NB4 (cell line): ENCODE data around the gene DIAPH3.

ENCODE experiments used
- MYC ChIP-seq: IDR thresholded peaks from 2 replicates; pipeline ENCODE4 v1.6.1; 2011; ENCODE audit warnings: low read depth, low read length
- POLR2A ChIP-seq: IDR thresholded peaks from 2 replicates; pipeline ENCODE4 v1.6.1; 2011; ENCODE audit warnings: mild to moderate bottlenecking; ENCODE audit not compliant: insufficient read length; ENCODE audit errors: extremely low read depth
- TF ChIP-seq, protein P1 (sequence below): IDR thresholded peaks from one replicate; pipeline ENCODE4 v1.5.1; 2012; ENCODE audit warnings: low read depth, low read length

DNA sequence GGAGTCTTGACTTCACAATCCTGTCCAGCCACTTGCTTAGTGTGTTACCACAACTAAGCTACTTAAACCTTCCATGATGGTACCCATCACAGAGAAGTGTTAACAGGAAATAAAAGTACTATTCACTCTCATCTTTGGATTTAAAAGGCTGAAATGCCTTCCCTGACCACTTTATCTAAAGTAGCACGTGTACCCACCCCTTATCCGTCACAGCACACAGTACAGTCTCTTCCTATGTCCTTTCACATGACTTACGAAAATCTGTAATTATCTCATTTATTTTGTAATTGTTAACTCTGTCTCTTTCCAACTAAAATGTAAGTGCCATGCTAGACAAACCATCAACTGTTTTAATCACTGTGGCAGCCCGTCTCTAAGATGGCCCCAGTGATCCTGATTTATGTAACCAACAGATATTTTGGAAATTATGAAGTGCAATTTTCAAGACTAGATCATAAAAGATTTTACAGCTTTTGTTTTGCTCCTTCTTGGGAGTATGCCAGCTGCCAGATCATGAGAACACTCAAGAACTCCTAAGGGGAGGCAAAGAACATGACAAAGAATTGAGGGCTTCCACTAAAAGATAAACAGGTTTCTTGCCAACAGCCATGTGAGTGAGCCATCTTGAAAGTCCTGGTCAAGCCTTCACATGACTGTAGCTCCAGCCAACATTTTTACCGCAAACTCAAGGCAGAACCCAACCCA is 44.9 kb downstream of the DIAPH3 start:
- TF ChIP-seq, protein P1, sequence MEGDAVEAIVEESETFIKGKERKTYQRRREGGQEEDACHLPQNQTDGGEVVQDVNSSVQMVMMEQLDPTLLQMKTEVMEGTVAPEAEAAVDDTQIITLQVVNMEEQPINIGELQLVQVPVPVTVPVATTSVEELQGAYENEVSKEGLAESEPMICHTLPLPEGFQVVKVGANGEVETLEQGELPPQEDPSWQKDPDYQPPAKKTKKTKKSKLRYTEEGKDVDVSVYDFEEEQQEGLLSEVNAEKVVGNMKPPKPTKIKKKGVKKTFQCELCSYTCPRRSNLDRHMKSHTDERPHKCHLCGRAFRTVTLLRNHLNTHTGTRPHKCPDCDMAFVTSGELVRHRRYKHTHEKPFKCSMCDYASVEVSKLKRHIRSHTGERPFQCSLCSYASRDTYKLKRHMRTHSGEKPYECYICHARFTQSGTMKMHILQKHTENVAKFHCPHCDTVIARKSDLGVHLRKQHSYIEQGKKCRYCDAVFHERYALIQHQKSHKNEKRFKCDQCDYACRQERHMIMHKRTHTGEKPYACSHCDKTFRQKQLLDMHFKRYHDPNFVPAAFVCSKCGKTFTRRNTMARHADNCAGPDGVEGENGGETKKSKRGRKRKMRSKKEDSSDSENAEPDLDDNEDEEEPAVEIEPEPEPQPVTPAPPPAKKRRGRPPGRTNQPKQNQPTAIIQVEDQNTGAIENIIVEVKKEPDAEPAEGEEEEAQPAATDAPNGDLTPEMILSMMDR, result no peak
- TF ChIP-seq MYC (no peak), POLR2A (no peak)
